Ascending aorta (tissue), 2 donors: ENCODE results near the gene TMEM255A. TPM values are rescaled to one million over a fixed set of nuclear protein-coding genes. Genes with fewer than 3 reads are reported as not detected.
A peak's percentile ranks its signal among the peaks of the same experiment; 100 is the strongest.

Experiments used
- DNase-seq, 2 donors: peaks; one replicate each; pipeline ENCODE4 v3.0.0-alpha.2; 2019; ENCODE audit warnings: low spot score in 2 of 2
- H3K27ac ChIP-seq, 2 donors: fragments of 200-600 bp; sonication (generic); one replicate each; pipeline ENCODE4 v1.5.1; 2016 to 2017; ENCODE audit warnings: mild to moderate bottlenecking in 1 of 2
- H3K27me3 ChIP-seq: fragments of 200-600 bp; sonication (generic); one replicate; pipeline ENCODE4 v1.5.1; 2017
- H3K36me3 ChIP-seq, 2 donors: fragments of 200-600 bp; sonication (generic); one replicate each; pipeline ENCODE4 v1.5.1; 2016
- H3K4me1 ChIP-seq, 2 donors: fragments of 200-600 bp; sonication (generic); one replicate each; pipeline ENCODE4 v1.5.1; 2016 to 2017; ENCODE audit warnings: mild to moderate bottlenecking in 1 of 2
- H3K4me3 ChIP-seq, 2 donors: fragments of 200-600 bp; sonication (generic); one replicate each; pipeline ENCODE4 v1.5.1; 2016 to 2017; ENCODE audit warnings: mild to moderate bottlenecking in 1 of 2
- H3K9me3 ChIP-seq, 2 donors: fragments of 200-600 bp; sonication (generic); one replicate each; pipeline ENCODE4 v1.5.1; 2016
- intact Hi-C: fragments of 100-400 bp; cut with DNase I; formaldehyde crosslinking; loops from one replicate; pipeline ENCODE4 v1.15.1; 2023
- total RNA-seq: library from RNA; depleted of rRNA; stranded (reverse); fragments of >200 nt; gene quantifications from one replicate; pipeline ENCODE4 v1.1.0, GENCODE V29; 2016
- TF ChIP-seq, protein P1 (sequence below), 3 experiments: fragments of 200-600 bp in 2 of 3; fragments of 450-650 bp in 1 of 3; sonication (generic) in 2 of 3; IDR thresholded peaks; one replicate each; pipeline ENCODE4 v1.5.1; 2016 to 2019; ENCODE audit warnings: antibody characterized with exemption in 3 of 3, mild to moderate bottlenecking in 1 of 3, moderate library complexity in 1 of 3

Gene TMEM255A
- total RNA-seq, 1 donor from 2014 or later = not detected

DNA sequence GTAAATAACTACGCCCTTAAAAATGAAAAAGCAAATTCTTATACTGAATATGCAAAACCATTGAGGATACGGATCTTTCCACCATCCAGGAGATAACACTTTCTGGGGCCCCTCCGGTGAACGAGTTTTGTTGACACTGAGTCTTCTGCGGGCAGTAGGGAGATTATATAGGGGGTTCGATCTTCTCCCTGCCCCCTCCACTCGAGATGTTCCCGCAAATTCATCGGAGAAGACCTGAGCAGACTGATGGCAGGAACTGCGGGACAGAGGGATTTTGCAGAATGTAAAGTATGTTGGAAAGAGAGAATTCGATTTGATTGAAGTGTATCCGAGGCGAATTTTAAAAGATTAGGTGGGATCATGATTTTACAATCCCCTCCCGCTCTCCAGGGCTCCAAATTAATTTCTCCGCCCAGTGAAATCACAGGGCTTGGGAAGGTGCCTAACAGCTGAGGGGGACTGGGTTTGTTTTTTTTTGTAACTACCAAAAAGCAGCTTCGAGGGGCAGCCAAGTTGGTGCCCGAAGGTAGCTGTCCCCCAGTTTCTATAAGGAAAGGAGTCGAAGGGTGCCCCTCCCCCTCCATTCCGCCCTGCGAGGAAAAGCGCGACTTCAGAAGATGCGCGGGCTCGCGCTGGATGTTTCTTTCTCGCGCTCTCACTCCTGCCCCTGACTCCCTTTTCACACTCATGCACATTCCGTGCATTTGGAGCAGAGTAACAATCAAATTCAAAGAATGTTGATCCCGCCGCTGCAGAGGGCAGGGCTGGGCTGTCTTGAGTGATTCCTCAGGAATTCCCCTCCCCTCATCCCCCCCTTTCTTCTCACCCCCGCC, 1.2 kb downstream of the TMEM255A start:
- no peaks in the 10 kb centered on the region for H3K9me3 ChIP-seq
- H3K4me1 ChIP-seq = no peaks in the 10 kb centered on the region
- H3K27ac ChIP-seq = no peak overlapping the region
- intact Hi-C loops = loop anchor here (5.0 kb wide), 1 partner anchor 152 kb away; no protein-coding TSS in a partner anchor
- peaks cover 4% of the 10 kb centered on the region for H3K27me3 ChIP-seq
- H3K4me3 ChIP-seq = peak overlapping the region; percentile 52 to 61
- no peak for DNase-seq
- no peaks in the 10 kb centered on the region for H3K36me3 ChIP-seq
- TF ChIP-seq, protein P1, sequence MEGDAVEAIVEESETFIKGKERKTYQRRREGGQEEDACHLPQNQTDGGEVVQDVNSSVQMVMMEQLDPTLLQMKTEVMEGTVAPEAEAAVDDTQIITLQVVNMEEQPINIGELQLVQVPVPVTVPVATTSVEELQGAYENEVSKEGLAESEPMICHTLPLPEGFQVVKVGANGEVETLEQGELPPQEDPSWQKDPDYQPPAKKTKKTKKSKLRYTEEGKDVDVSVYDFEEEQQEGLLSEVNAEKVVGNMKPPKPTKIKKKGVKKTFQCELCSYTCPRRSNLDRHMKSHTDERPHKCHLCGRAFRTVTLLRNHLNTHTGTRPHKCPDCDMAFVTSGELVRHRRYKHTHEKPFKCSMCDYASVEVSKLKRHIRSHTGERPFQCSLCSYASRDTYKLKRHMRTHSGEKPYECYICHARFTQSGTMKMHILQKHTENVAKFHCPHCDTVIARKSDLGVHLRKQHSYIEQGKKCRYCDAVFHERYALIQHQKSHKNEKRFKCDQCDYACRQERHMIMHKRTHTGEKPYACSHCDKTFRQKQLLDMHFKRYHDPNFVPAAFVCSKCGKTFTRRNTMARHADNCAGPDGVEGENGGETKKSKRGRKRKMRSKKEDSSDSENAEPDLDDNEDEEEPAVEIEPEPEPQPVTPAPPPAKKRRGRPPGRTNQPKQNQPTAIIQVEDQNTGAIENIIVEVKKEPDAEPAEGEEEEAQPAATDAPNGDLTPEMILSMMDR (IDR thresholded peaks at IDR 0.05) = no peak

DNA sequence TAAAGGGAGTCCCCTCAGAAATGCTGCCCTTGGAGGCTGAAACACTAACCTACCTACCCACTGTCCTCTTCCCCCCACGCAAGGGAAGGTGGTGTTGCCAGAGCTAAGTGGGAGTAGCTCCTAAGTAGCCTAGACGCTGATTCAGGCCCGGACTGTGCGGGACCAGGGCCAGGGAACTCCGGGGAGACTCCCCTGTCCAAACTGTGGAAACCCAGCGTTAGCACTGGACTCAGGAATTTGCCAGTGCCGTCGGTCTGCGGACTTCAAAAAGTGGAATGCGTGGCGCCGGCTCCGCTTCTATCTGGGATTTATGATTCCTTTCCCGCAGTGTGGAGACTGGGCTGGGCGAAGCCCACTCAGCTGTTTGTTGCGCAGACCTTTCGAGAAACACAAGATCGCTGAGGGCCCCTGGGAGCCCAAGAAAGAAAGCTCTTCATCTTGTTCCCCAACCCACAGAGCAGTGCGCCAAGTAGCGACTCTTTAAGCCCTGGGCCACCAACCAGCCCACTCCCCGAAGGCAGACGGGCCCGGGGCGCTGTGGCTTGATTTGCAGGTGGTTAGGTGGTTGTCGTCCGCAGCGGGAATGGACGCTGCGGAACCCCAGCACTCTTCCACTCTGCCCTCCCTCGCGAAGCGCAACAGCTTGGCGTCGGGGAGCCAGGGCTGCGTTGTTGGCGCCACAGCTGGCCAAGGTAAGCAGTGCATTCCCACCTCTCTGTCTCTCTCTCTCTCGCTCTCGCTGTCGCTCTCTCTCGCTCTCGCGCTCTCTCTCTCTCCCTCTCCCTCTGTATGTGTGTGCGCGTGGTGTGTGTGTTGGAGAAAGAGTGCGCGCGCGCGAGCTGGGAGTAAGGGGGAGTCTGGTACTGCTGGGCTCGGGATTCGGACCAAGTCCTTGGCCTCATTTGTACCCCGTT, 2.0 kb downstream of the TMEM255A start:
- H3K4me3 ChIP-seq = peak overlapping the region; percentile 52 to 61
- no peaks in the 10 kb centered on the region for H3K9me3 ChIP-seq
- TF ChIP-seq, protein P1 (IDR thresholded peaks at IDR 0.05) = no peak
- peaks cover 4% of the 10 kb centered on the region for H3K27me3 ChIP-seq
- peak; percentile 15 to 69 for DNase-seq
- intact Hi-C loops = no loop called here
- H3K4me1 ChIP-seq = no peaks in the 10 kb centered on the region
- H3K27ac ChIP-seq = no peak overlapping the region
- no peaks in the 10 kb centered on the region for H3K36me3 ChIP-seq

DNA sequence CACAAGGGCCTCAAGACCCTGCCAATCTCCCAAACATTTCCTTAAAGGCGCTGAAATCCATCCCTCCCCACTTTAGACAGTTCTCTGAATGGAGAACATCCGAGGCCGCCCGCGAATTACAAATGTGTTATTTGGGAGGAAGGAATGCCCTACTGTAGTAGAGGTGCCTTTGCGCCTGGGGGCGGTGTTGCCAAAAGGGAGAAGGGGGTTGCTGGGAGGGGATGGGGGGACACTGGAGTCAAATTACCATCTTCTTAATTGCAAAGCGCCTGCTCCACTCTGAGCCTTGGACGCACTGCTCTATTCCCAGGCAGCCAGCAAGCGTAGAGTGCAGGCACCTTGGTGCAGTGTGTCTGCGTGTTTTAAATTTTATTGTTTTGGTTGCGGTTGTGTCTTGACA, 2.7 kb downstream of the TMEM255A start:
- no peak overlapping the region for H3K27ac ChIP-seq
- TF ChIP-seq, protein P1 (IDR thresholded peaks at IDR 0.05) = no peak
- no peaks in the 10 kb centered on the region for H3K9me3 ChIP-seq
- no peaks in the 10 kb centered on the region for H3K36me3 ChIP-seq
- DNase-seq = no peak
- H3K4me1 ChIP-seq = no peaks in the 10 kb centered on the region
- intact Hi-C loops = no loop called here
- H3K27me3 ChIP-seq = peaks cover 4% of the 10 kb centered on the region
- peak overlapping the region in 1 of 2 donors; percentile 61 for H3K4me3 ChIP-seq

DNA sequence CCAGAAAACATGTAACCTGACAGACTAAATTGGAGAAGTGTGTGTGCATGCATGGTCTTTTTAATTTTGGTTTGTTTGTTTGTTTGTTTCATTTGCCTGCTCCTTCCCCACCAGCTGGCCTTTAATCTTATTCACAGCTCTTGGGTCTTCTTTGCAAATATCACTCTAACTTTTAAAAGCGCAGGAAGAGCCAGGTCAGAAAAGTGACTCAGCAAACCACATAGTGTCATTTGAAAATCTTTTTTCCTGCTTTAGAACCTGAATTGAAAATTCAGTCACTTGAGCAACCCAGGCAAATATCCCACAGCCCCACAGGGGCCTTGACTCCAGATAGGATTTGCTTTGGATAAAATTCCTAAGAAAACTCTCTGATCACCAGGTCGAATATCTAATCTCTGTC, 4.6 kb downstream of the TMEM255A start:
- intact Hi-C loops = no loop called here
- H3K4me3 ChIP-seq = no peak overlapping the region
- no peak overlapping the region for H3K27ac ChIP-seq
- TF ChIP-seq, protein P1 (IDR thresholded peaks at IDR 0.05) = no peak
- H3K36me3 ChIP-seq = no peaks in the 10 kb centered on the region
- H3K4me1 ChIP-seq = no peaks in the 10 kb centered on the region
- no peaks in the 10 kb centered on the region for H3K9me3 ChIP-seq
- H3K27me3 ChIP-seq = peaks cover 4% of the 10 kb centered on the region
- DNase-seq = no peak

DNA sequence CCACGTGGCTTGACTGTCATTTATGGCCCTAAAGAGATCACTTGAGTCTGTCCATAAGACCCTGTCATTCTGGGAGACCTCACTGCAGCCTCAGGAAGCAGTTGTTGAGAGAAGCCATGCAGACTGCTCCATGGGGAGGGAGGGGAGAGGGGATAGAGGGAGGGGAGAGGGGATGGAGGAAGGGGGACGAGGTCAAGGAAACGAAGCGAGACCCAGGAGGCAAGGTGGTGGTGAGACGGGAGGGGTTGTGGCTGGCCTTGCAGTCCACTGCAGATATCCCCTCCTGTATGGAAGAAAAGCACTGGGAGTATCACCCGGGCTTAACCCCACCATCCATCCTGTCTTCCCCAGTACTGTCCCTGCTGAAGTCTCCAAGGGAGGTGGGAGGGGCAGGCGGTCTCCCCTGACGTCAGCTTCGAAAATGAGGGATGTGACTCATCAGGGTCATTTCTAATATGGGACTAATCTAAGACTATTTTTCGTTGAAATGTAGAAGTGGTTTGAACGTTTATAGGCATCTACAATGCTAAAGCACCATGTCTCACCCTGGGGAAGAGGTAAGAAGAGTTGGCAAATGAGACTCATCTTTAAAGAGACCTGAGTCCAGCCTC, 5.6 kb downstream of the TMEM255A start:
- H3K27me3 ChIP-seq = no peaks in the 10 kb centered on the region

More for the DNA sequence above, 5.6 kb downstream of the TMEM255A start:
- H3K4me1 ChIP-seq = no peaks in the 10 kb centered on the region
- H3K27ac ChIP-seq = no peak overlapping the region
- DNase-seq = no peak
- no peak overlapping the region for H3K4me3 ChIP-seq
- no peaks in the 10 kb centered on the region for H3K9me3 ChIP-seq
- H3K36me3 ChIP-seq = no peaks in the 10 kb centered on the region
- intact Hi-C loops = no loop called here
- TF ChIP-seq, protein P1 (IDR thresholded peaks at IDR 0.05) = no peak
